WTC11 (cell line): ENCODE measurements around the gene YIF1A. TPM values are rescaled to one million over a fixed set of nuclear protein-coding genes. Genes with fewer than 3 reads are reported as not detected.

Source experiments
- ATAC-seq: fragments of 200-7000 bp; cut with Tn5 transposase; 2 replicates; pipeline ENCODE4 v1.10.0; 2021; ENCODE audit warnings: mild to moderate bottlenecking, moderate library complexity
- CTCF ChIA-PET: fragments of 300-600 bp; sonication (Branson Sonifier 250); formaldehyde crosslinking; loops from one replicate; lab custom pipeline; 2021; ENCODE audit warnings: antibody characterized with exemption; lab: Charles Lee
- POLR2A ChIA-PET: fragments of 350-600 bp; sonication (Branson Sonifier 250); formaldehyde crosslinking; loops from one replicate; lab custom pipeline; 2021; ENCODE audit warnings: antibody characterized with exemption; lab: Charles Lee
- DNase-seq: peaks from one replicate; pipeline ENCODE4 v3.0.0; 2021; ENCODE audit warnings: low spot score
- H3K27ac Mint-ChIP-seq: 2 replicates; pipeline ENCODE4 v1.8.0; 2021; ENCODE audit warnings: mixed read lengths
- H3K27me3 Mint-ChIP-seq: 2 replicates; pipeline ENCODE4 v1.8.0; 2021; ENCODE audit warnings: low read depth, mild to moderate bottlenecking, moderate library complexity, mixed read lengths
- H3K36me3 Mint-ChIP-seq: 2 replicates; pipeline ENCODE4 v1.8.0; 2021; ENCODE audit warnings: mixed read lengths
- H3K4me1 Mint-ChIP-seq: 2 replicates; pipeline ENCODE4 v1.8.0; 2022; ENCODE audit warnings: mixed read lengths
- H3K4me3 Mint-ChIP-seq: 2 replicates; pipeline ENCODE4 v1.8.0; 2021; ENCODE audit warnings: mild to moderate bottlenecking, moderate library complexity, mixed read lengths
- H3K9me3 Mint-ChIP-seq: 2 replicates; pipeline ENCODE4 v1.8.0; 2021; ENCODE audit warnings: mixed read lengths
- AR ChIP-seq: fragments of 250-450 bp; sonication (Bioruptor Pico); IDR thresholded peaks from 2 replicates; pipeline ENCODE4 v1.9.0; 2021; ENCODE audit warnings: mild to moderate bottlenecking
- CBFB ChIP-seq: sonication (generic); formaldehyde crosslinking; IDR thresholded peaks from 2 replicates; pipeline ENCODE4 v1.8.1; 2022; ENCODE audit warnings: mild to moderate bottlenecking, low read depth, missing genetic modification reagents
- CDX4 ChIP-seq: fragments of 250-450 bp; sonication (Bioruptor Pico); IDR thresholded peaks from 2 replicates; pipeline ENCODE4 v1.9.0; 2021; ENCODE audit warnings: moderate library complexity, mild to moderate bottlenecking, inconsistent platforms, borderline replicate concordance
- CREB1 ChIP-seq: sonication (generic); formaldehyde crosslinking; IDR thresholded peaks from 2 replicates; pipeline ENCODE4 v1.8.0; 2023; ENCODE audit warnings: mild to moderate bottlenecking, missing genetic modification reagents
- E2F4 ChIP-seq: sonication (generic); formaldehyde crosslinking; IDR thresholded peaks from 2 replicates; pipeline ENCODE4 v1.8.1; 2022; ENCODE audit warnings: low read depth, mild to moderate bottlenecking, moderate library complexity, missing genetic modification reagents, borderline replicate concordance
- ESRRA ChIP-seq: sonication (generic); formaldehyde crosslinking; IDR thresholded peaks from 2 replicates; pipeline ENCODE4 v1.8.1; 2022; ENCODE audit warnings: mild to moderate bottlenecking, missing genetic modification reagents, borderline replicate concordance
- FOXJ3 ChIP-seq: sonication (generic); formaldehyde crosslinking; IDR thresholded peaks from 2 replicates; pipeline ENCODE4 v1.9.0; 2021; ENCODE audit warnings: missing genetic modification reagents, mild to moderate bottlenecking, borderline replicate concordance
- MXD4 ChIP-seq: fragments of 250-450 bp; sonication (Bioruptor Pico); IDR thresholded peaks from 2 replicates; pipeline ENCODE4 v1.8.0; 2021; ENCODE audit warnings: mild to moderate bottlenecking, moderate library complexity, borderline replicate concordance
- SP1 ChIP-seq: sonication (generic); formaldehyde crosslinking; conservative IDR thresholded peaks from 2 replicates; pipeline ENCODE4 v1.8.1; 2022; ENCODE audit warnings: missing genetic modification reagents
- TEAD4 ChIP-seq: sonication (generic); formaldehyde crosslinking; IDR thresholded peaks from 2 replicates; pipeline ENCODE4 v1.8.0; 2022; ENCODE audit warnings: mild to moderate bottlenecking, missing genetic modification reagents
- TP53 ChIP-seq: sonication (generic); formaldehyde crosslinking; IDR thresholded peaks from 2 replicates; pipeline ENCODE4 v1.8.1; 2023; ENCODE audit warnings: mild to moderate bottlenecking, missing genetic modification reagents
- ZBTB21 ChIP-seq: sonication (generic); formaldehyde crosslinking; IDR thresholded peaks from 2 replicates; pipeline ENCODE4 v1.8.1; 2023; ENCODE audit warnings: mild to moderate bottlenecking, missing genetic modification reagents, borderline replicate concordance
- ZBTB43 ChIP-seq: sonication (generic); formaldehyde crosslinking; IDR thresholded peaks from 2 replicates; pipeline ENCODE4 v1.8.1; 2023; ENCODE audit warnings: mild to moderate bottlenecking, missing genetic modification reagents
- ZSCAN18 ChIP-seq: fragments of 250-450 bp; sonication (Bioruptor Pico); IDR thresholded peaks from 2 replicates; pipeline ENCODE4 v2.1.2; 2022; ENCODE audit warnings: mild to moderate bottlenecking, moderate library complexity
- total RNA-seq: library from RNA; stranded (reverse); gene quantifications from 3 replicates; pipeline ENCODE4 v1.2.3, GENCODE V29; 2021
- TF ChIP-seq, protein P1 (sequence below): sonication (generic); formaldehyde crosslinking; conservative IDR thresholded peaks from 2 replicates; pipeline ENCODE4 v1.8.1; 2023; ENCODE audit warnings: mild to moderate bottlenecking, low read depth, missing genetic modification reagents, moderate library complexity
- TF ChIP-seq, protein P2 (sequence below): sonication (generic); formaldehyde crosslinking; IDR thresholded peaks from 2 replicates; pipeline ENCODE4 v1.8.1; 2023; ENCODE audit warnings: mild to moderate bottlenecking, missing genetic modification reagents, moderate library complexity
- TF ChIP-seq, protein P3 (sequence below): fragments of 250-450 bp; sonication (Bioruptor Pico); IDR thresholded peaks from 2 replicates; pipeline ENCODE4 v1.9.0; 2021; ENCODE audit warnings: mild to moderate bottlenecking, borderline replicate concordance
- TF ChIP-seq, protein P4 (sequence below): sonication (generic); formaldehyde crosslinking; IDR thresholded peaks from 2 replicates; pipeline ENCODE4 v1.8.0; 2023; ENCODE audit warnings: missing genetic modification reagents

Gene YIF1A
- total RNA-seq, 1 experiment from 2014 or later = 86.9 TPM

GRCh38 chr11:66328031-66328301, 39.0 kb upstream of the YIF1A start:
- Mint-ChIP-seq H3K9me3 (0 out of 2 replicates have a peak, but pooled peaks cover 6% of the 10 kb centered on the region), H3K36me3 (no peaks in the 10 kb centered on the region), H3K27me3 (peaks cover 11% of the 10 kb centered on the region), H3K27ac (no peak overlapping the region), H3K4me1 (peaks cover 15% of the 10 kb centered on the region), H3K4me3 (no peak overlapping the region)
- ChIA-PET POLR2A (no interaction called here), CTCF (no interaction called here)
- TF ChIP-seq E2F4 (no peak), ZBTB43 (no peak), MXD4 (CRISPR knock-in tag) (no peak), ESRRA (no peak), CREB1 (CRISPR knock-in tag) (no peak), ZSCAN18 (CRISPR knock-in tag) (no peak), TEAD4 (CRISPR knock-in tag) (no peak), TP53 (no peak), FOXJ3 (CRISPR knock-in tag) (no peak), AR (CRISPR knock-in tag) (no peak), CBFB (CRISPR knock-in tag) (no peak), CDX4 (no peak), SP1 (CRISPR knock-in tag) (no peak), ZBTB21 (CRISPR knock-in tag) (peak; percentile 41; the same call in 1 of the 2 replicates)
- TF ChIP-seq, protein P1, sequence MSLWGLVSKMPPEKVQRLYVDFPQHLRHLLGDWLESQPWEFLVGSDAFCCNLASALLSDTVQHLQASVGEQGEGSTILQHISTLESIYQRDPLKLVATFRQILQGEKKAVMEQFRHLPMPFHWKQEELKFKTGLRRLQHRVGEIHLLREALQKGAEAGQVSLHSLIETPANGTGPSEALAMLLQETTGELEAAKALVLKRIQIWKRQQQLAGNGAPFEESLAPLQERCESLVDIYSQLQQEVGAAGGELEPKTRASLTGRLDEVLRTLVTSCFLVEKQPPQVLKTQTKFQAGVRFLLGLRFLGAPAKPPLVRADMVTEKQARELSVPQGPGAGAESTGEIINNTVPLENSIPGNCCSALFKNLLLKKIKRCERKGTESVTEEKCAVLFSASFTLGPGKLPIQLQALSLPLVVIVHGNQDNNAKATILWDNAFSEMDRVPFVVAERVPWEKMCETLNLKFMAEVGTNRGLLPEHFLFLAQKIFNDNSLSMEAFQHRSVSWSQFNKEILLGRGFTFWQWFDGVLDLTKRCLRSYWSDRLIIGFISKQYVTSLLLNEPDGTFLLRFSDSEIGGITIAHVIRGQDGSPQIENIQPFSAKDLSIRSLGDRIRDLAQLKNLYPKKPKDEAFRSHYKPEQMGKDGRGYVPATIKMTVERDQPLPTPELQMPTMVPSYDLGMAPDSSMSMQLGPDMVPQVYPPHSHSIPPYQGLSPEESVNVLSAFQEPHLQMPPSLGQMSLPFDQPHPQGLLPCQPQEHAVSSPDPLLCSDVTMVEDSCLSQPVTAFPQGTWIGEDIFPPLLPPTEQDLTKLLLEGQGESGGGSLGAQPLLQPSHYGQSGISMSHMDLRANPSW (CRISPR knock-in tag) = no peak
- TF ChIP-seq, protein P2, sequence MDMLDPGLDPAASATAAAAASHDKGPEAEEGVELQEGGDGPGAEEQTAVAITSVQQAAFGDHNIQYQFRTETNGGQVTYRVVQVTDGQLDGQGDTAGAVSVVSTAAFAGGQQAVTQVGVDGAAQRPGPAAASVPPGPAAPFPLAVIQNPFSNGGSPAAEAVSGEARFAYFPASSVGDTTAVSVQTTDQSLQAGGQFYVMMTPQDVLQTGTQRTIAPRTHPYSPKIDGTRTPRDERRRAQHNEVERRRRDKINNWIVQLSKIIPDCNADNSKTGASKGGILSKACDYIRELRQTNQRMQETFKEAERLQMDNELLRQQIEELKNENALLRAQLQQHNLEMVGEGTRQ (CRISPR knock-in tag) = no peak
- TF ChIP-seq, protein P3, sequence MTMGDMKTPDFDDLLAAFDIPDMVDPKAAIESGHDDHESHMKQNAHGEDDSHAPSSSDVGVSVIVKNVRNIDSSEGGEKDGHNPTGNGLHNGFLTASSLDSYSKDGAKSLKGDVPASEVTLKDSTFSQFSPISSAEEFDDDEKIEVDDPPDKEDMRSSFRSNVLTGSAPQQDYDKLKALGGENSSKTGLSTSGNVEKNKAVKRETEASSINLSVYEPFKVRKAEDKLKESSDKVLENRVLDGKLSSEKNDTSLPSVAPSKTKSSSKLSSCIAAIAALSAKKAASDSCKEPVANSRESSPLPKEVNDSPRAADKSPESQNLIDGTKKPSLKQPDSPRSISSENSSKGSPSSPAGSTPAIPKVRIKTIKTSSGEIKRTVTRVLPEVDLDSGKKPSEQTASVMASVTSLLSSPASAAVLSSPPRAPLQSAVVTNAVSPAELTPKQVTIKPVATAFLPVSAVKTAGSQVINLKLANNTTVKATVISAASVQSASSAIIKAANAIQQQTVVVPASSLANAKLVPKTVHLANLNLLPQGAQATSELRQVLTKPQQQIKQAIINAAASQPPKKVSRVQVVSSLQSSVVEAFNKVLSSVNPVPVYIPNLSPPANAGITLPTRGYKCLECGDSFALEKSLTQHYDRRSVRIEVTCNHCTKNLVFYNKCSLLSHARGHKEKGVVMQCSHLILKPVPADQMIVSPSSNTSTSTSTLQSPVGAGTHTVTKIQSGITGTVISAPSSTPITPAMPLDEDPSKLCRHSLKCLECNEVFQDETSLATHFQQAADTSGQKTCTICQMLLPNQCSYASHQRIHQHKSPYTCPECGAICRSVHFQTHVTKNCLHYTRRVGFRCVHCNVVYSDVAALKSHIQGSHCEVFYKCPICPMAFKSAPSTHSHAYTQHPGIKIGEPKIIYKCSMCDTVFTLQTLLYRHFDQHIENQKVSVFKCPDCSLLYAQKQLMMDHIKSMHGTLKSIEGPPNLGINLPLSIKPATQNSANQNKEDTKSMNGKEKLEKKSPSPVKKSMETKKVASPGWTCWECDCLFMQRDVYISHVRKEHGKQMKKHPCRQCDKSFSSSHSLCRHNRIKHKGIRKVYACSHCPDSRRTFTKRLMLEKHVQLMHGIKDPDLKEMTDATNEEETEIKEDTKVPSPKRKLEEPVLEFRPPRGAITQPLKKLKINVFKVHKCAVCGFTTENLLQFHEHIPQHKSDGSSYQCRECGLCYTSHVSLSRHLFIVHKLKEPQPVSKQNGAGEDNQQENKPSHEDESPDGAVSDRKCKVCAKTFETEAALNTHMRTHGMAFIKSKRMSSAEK (CRISPR knock-in tag) = no peak
- TF ChIP-seq, protein P4, sequence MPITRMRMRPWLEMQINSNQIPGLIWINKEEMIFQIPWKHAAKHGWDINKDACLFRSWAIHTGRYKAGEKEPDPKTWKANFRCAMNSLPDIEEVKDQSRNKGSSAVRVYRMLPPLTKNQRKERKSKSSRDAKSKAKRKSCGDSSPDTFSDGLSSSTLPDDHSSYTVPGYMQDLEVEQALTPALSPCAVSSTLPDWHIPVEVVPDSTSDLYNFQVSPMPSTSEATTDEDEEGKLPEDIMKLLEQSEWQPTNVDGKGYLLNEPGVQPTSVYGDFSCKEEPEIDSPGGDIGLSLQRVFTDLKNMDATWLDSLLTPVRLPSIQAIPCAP (CRISPR knock-in tag) = 0 out of 2 replicates have a peak, but pooled peaks have one; percentile 57
- ATAC-seq (peak; percentile 6), DNase-seq (no peak)
